H9 (cell line): ENCODE measurements around the gene KAZN. TPM values are rescaled to one million over a fixed set of nuclear protein-coding genes. Genes with fewer than 3 reads are reported as not detected.
A peak's percentile ranks its signal among the peaks of the same experiment; 100 is the strongest.

Experiments used
- DNase-seq: peaks from one replicate; pipeline ENCODE4 v3.0.0-alpha.2; 2017
- H2AFZ ChIP-seq: one replicate; pipeline ENCODE4 v1.6.1; 2013; ENCODE audit warnings: mild to moderate bottlenecking, low read length, control low read depth, moderate library complexity
- H2AK5ac ChIP-seq: 2 replicates; pipeline ENCODE4 v1.6.1; 2013; ENCODE audit warnings: low read length, control low read depth, mixed read lengths; ENCODE audit not compliant: insufficient read length
- H2BK120ac ChIP-seq: one replicate; pipeline ENCODE4 v1.6.1; 2013; ENCODE audit warnings: low read depth, mild to moderate bottlenecking, low read length, control low read depth, inconsistent platforms; ENCODE audit not compliant: poor library complexity, severe bottlenecking
- H2BK12ac ChIP-seq: 2 replicates; pipeline ENCODE4 v1.6.1; 2013; ENCODE audit warnings: low read length, control low read depth, mixed read lengths, low read depth; ENCODE audit not compliant: insufficient read length
- H2BK15ac ChIP-seq: 2 replicates; pipeline ENCODE4 v1.6.1; 2013; ENCODE audit warnings: low read depth, low read length, control low read depth
- H2BK20ac ChIP-seq: one replicate; pipeline ENCODE4 v1.6.1; 2013; ENCODE audit warnings: low read depth, mild to moderate bottlenecking, low read length, control low read depth, inconsistent platforms; ENCODE audit not compliant: poor library complexity, severe bottlenecking
- H2BK5ac ChIP-seq: 2 replicates; pipeline ENCODE4 v1.6.1; 2013; ENCODE audit warnings: low read length, control low read depth, mixed read lengths; ENCODE audit not compliant: insufficient read length
- H3K14ac ChIP-seq: 2 replicates; pipeline ENCODE4 v1.6.1; 2013; ENCODE audit warnings: low read length, control low read depth; ENCODE audit not compliant: insufficient read depth
- H3K18ac ChIP-seq: 2 replicates; pipeline ENCODE4 v1.6.1; 2013; ENCODE audit warnings: low read depth, mild to moderate bottlenecking, mixed read lengths, low read length, control low read depth; ENCODE audit not compliant: insufficient read length
- H3K23ac ChIP-seq: 2 replicates; pipeline ENCODE4 v1.6.1; 2013; ENCODE audit warnings: low read length, control low read depth, mixed read lengths, low read depth; ENCODE audit not compliant: insufficient read length
- H3K23me2 ChIP-seq: 2 replicates; pipeline ENCODE4 v1.6.1; 2013; ENCODE audit warnings: low read depth, mild to moderate bottlenecking, mixed read lengths, low read length, control low read depth; ENCODE audit not compliant: insufficient read length, poor library complexity, severe bottlenecking
- H3K27ac ChIP-seq: 2 replicates; pipeline ENCODE4 v1.5.1; 2013; ENCODE audit warnings: low read length, control low read depth, mixed read lengths, low read depth; ENCODE audit not compliant: insufficient read length
- H3K27me3 ChIP-seq: 2 replicates; pipeline ENCODE4 v1.6.1; 2013; ENCODE audit warnings: low read length, control low read depth, inconsistent platforms; ENCODE audit not compliant: insufficient read depth
- H3K4ac ChIP-seq: 2 replicates; pipeline ENCODE4 v1.6.1; 2013; ENCODE audit warnings: low read depth, mild to moderate bottlenecking, control low read depth, inconsistent platforms, low read length, moderate library complexity
- H3K4me1 ChIP-seq: 2 replicates; pipeline ENCODE4 v1.6.1; 2013; ENCODE audit warnings: low read length, control low read depth, inconsistent platforms; ENCODE audit not compliant: insufficient read depth
- H3K4me2 ChIP-seq: 2 replicates; pipeline ENCODE4 v1.6.1; 2013; ENCODE audit warnings: low read length, control low read depth, mixed read lengths; ENCODE audit not compliant: insufficient read length, insufficient read depth
- H3K56ac ChIP-seq: 2 replicates; pipeline ENCODE4 v1.6.1; 2013; ENCODE audit warnings: low read depth, mild to moderate bottlenecking, mixed read lengths, low read length, control low read depth; ENCODE audit not compliant: insufficient read length
- H3K79me1 ChIP-seq: 2 replicates; pipeline ENCODE4 v1.6.1; 2013; ENCODE audit warnings: low read depth, mild to moderate bottlenecking, moderate library complexity, low read length, control low read depth, inconsistent platforms; ENCODE audit not compliant: insufficient read depth, poor library complexity, severe bottlenecking
- H3K79me2 ChIP-seq: 2 replicates; pipeline ENCODE4 v1.6.1; 2013; ENCODE audit warnings: low read length, control low read depth, inconsistent platforms; ENCODE audit not compliant: insufficient read depth
- H3K9ac ChIP-seq: 2 replicates; pipeline ENCODE4 v1.6.1; 2013; ENCODE audit warnings: low read length, control low read depth, mixed read lengths; ENCODE audit not compliant: insufficient read length; ENCODE audit errors: extremely low read depth
- H3K9me3 ChIP-seq: one replicate; pipeline ENCODE4 v1.6.1; 2013; ENCODE audit warnings: low read depth, low read length, inconsistent platforms; ENCODE audit not compliant: control insufficient read depth
- H3T11ph ChIP-seq: one replicate; pipeline ENCODE4 v1.6.1; 2013; ENCODE audit warnings: mild to moderate bottlenecking, low read length, control low read depth, inconsistent platforms
- H4K20me1 ChIP-seq: one replicate; pipeline ENCODE4 v1.6.1; 2013; ENCODE audit not compliant: control insufficient read depth, insufficient read length, insufficient read depth
- H4K5ac ChIP-seq: 2 replicates; pipeline ENCODE4 v1.6.1; 2013; ENCODE audit warnings: low read depth, mild to moderate bottlenecking, mixed read lengths, low read length, control low read depth; ENCODE audit not compliant: insufficient read length
- H4K8ac ChIP-seq: replicated peaks from 2 replicates; pipeline ENCODE4 v1.6.1; 2013; ENCODE audit warnings: low read length, control low read depth, mixed read lengths, low read depth; ENCODE audit not compliant: insufficient read length
- H4K91ac ChIP-seq: 2 replicates; pipeline ENCODE4 v1.6.1; 2013; ENCODE audit warnings: low read depth, mild to moderate bottlenecking, moderate library complexity, mixed read lengths, low read length, control low read depth; ENCODE audit not compliant: insufficient read length
- H3K27ac Mint-ChIP-seq, 3 experiments: 2 replicates in 2 of 3; 3 replicates in 1 of 3; pipeline ENCODE4 v1.8.0; 2020 to 2021; ENCODE audit warnings: mixed read lengths in 3 of 3, mild to moderate bottlenecking in 1 of 3, moderate library complexity in 1 of 3
- H3K27me3 Mint-ChIP-seq: 2 replicates; pipeline ENCODE4 v1.8.0; 2021; ENCODE audit warnings: low read depth, mild to moderate bottlenecking, moderate library complexity, mixed read lengths
- H3K36me3 Mint-ChIP-seq, 3 experiments: 2 replicates in 2 of 3; 3 replicates in 1 of 3; pipeline ENCODE4 v1.8.0; 2020 to 2021; ENCODE audit warnings: low read depth in 3 of 3, mixed read lengths in 3 of 3; ENCODE audit not compliant: insufficient read depth in 1 of 3
- H3K4me1 Mint-ChIP-seq, 2 experiments: 2 replicates each; pipeline ENCODE4 v1.8.0; 2020; ENCODE audit warnings: mixed read lengths in 2 of 2
- H3K4me3 Mint-ChIP-seq, 2 experiments: 2 replicates in 1 of 2; 3 replicates in 1 of 2; pipeline ENCODE4 v1.8.0; 2020 to 2021; ENCODE audit warnings: mild to moderate bottlenecking in 2 of 2, mixed read lengths in 2 of 2, moderate library complexity in 1 of 2
- H3K9me3 Mint-ChIP-seq, 2 experiments: 2 replicates in 1 of 2; 3 replicates in 1 of 2; pipeline ENCODE4 v1.8.0; 2020; ENCODE audit warnings: mild to moderate bottlenecking in 2 of 2, mixed read lengths in 2 of 2, moderate library complexity in 1 of 2
- WGBS: extraction: QIAGEN DNeasy Blood & Tissue Kit; methylation state at CpG from one replicate; pipeline ENCODE4 v1.1.7; 2013; ENCODE audit warnings: missing lambda C conversion rate, low lambda C conversion rate, mixed read lengths; ENCODE audit not compliant: insufficient read length; ENCODE audit errors: extremely low coverage; 5-methylcytosine and 5-hydroxymethylcytosine counted together
- total RNA-seq: library from RNA; stranded (reverse); gene quantifications from 2 replicates; pipeline ENCODE4 v1.2.1, GENCODE V29; 2021
- TF ChIP-seq, protein P1 (sequence below): fragments of 200-600 bp; sonication (generic); conservative IDR thresholded peaks from 3 replicates; pipeline ENCODE4 v1.8.0; 2021; ENCODE audit warnings: antibody characterized with exemption, mild to moderate bottlenecking

KAZN gene
- total RNA-seq, 1 experiment from 2014 or later: 7.6 TPM

DNA sequence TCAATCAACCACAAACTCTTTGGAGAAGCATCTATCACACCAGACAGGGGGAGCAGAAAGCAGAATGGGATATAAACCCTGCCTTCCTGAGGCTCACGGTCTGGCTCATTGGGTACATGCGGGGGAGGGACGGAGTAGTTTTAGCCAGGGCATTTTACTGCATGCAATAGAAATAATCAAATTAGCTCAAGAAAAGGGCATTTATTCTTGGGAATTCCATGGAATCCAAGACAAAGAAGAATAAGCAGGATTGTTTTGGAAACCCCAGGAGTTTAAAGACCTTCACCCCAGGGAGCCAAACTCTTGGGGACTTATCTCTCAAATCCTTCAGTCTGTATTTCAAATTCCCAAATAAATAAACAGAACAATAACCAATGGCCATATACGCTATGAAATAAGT lies 5.2 kb upstream of the KAZN start:
- no peak overlapping the region for H2BK5ac ChIP-seq
- H4K91ac ChIP-seq: no peak overlapping the region
- no peak overlapping the region for H2AFZ ChIP-seq
- H3K79me2 ChIP-seq: no peaks in the 10 kb centered on the region
- H3T11ph ChIP-seq: no peak overlapping the region
- H3K18ac ChIP-seq: no peak overlapping the region
- peaks cover 8% of the 10 kb centered on the region for H3K4me1 ChIP-seq
- H3K9me3 ChIP-seq: no peaks in the 10 kb centered on the region
- TF ChIP-seq, protein P1, sequence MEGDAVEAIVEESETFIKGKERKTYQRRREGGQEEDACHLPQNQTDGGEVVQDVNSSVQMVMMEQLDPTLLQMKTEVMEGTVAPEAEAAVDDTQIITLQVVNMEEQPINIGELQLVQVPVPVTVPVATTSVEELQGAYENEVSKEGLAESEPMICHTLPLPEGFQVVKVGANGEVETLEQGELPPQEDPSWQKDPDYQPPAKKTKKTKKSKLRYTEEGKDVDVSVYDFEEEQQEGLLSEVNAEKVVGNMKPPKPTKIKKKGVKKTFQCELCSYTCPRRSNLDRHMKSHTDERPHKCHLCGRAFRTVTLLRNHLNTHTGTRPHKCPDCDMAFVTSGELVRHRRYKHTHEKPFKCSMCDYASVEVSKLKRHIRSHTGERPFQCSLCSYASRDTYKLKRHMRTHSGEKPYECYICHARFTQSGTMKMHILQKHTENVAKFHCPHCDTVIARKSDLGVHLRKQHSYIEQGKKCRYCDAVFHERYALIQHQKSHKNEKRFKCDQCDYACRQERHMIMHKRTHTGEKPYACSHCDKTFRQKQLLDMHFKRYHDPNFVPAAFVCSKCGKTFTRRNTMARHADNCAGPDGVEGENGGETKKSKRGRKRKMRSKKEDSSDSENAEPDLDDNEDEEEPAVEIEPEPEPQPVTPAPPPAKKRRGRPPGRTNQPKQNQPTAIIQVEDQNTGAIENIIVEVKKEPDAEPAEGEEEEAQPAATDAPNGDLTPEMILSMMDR: no peak
- no peak overlapping the region for H3K4me2 ChIP-seq
- peaks cover 7% of the 10 kb centered on the region; the same call in 1 of the 2 replicates for H3K27me3 ChIP-seq
- Mint-ChIP-seq H3K36me3 (no peaks in the 10 kb centered on the region), H3K27me3 (peaks cover 54% of the 10 kb centered on the region), H3K9me3 (no peaks in the 10 kb centered on the region; a peak in 1 of 5 replicates), H3K4me3 (peak overlapping the region; percentile 1; a peak in 3 of 5 replicates), H3K27ac (peak overlapping the region in 1 of 3 experiments; percentile 72; a peak in 2 of 7 replicates), H3K4me1 (peaks cover 50 to 60% of the 10 kb centered on the region in 2 experiments)
- H3K23ac ChIP-seq: no peak overlapping the region
- H3K27ac ChIP-seq: no peak overlapping the region
- no peak overlapping the region for H2AK5ac ChIP-seq
- H4K20me1 ChIP-seq: no peaks in the 10 kb centered on the region
- peaks cover 5% of the 10 kb centered on the region for H3K23me2 ChIP-seq
- no peak overlapping the region for H3K56ac ChIP-seq
- H4K5ac ChIP-seq: no peak overlapping the region
- H2BK20ac ChIP-seq: no peak overlapping the region
- no peaks in the 10 kb centered on the region for H3K79me1 ChIP-seq
- no peak overlapping the region for H2BK15ac ChIP-seq
- H3K14ac ChIP-seq: no peak overlapping the region
- no CpG with 5 or more reads among the region's 4 CpGs for WGBS
- no peak overlapping the region for H2BK120ac ChIP-seq
- H3K4ac ChIP-seq: no peak overlapping the region
- no peak overlapping the region for H3K9ac ChIP-seq
- no peak overlapping the region for H4K8ac ChIP-seq
- H2BK12ac ChIP-seq: no peak overlapping the region
- no peak for DNase-seq
